DND-41 (cell line): ENCODE measurements around the gene ATG5.
A peak's percentile ranks its signal among the peaks of the same experiment; 100 is the strongest.

Source experiments
- ATAC-seq: fragments of 200-7000 bp; cut with Tn5 transposase; 3 replicates; pipeline ENCODE4 v1.9.1; 2021; ENCODE audit warnings: low read depth; ENCODE audit not compliant: insufficient read depth
- DNase-seq: peaks from one replicate; pipeline ENCODE4 v3.0.0-alpha.2; 2020
- H2AFZ ChIP-seq: 2 replicates; pipeline ENCODE4 v1.6.0; 2012; ENCODE audit warnings: low read depth, low read length
- H3K27ac ChIP-seq: 2 replicates; pipeline ENCODE4 v1.5.1; 2012; ENCODE audit warnings: low read length, inconsistent platforms
- H3K27me3 ChIP-seq: fragments of 200-600 bp; sonication (generic); 2 replicates; pipeline ENCODE4 v1.6.0; 2012; ENCODE audit warnings: low read length, mild to moderate bottlenecking, inconsistent platforms; ENCODE audit not compliant: insufficient read depth, poor library complexity
- H3K36me3 ChIP-seq: 2 replicates; pipeline ENCODE4 v1.5.1; 2012; ENCODE audit warnings: low read length, inconsistent platforms; ENCODE audit not compliant: insufficient read depth
- H3K4me1 ChIP-seq: 2 replicates; pipeline ENCODE4 v1.5.1; 2012; ENCODE audit warnings: mild to moderate bottlenecking, low read length; ENCODE audit not compliant: insufficient read depth
- H3K4me2 ChIP-seq: 2 replicates; pipeline ENCODE4 v1.6.0; 2012; ENCODE audit warnings: mild to moderate bottlenecking, moderate library complexity, low read length, inconsistent platforms; ENCODE audit not compliant: insufficient read depth
- H3K4me3 ChIP-seq, 2 experiments: fragments of 200-600 bp in 1 of 2; shearing (Covaris generic) in 1 of 2; 2 replicates each; pipeline ENCODE4 v1.5.1; 2012 to 2016; ENCODE audit warnings: inconsistent platforms in 2 of 2, low read length in 2 of 2, mild to moderate bottlenecking in 2 of 2, low read depth in 1 of 2, moderate library complexity in 1 of 2
- H3K79me2 ChIP-seq: 2 replicates; pipeline ENCODE4 v1.6.0; 2012; ENCODE audit warnings: low read length, inconsistent platforms; ENCODE audit not compliant: insufficient read depth
- H3K9ac ChIP-seq: 2 replicates; pipeline ENCODE4 v1.6.0; 2012; ENCODE audit warnings: low read depth, mild to moderate bottlenecking, inconsistent platforms, low read length, moderate library complexity
- H3K9me3 ChIP-seq: 2 replicates; pipeline ENCODE4 v1.5.1; 2012; ENCODE audit warnings: low read length, moderate library complexity, mild to moderate bottlenecking, inconsistent platforms; ENCODE audit not compliant: insufficient read depth, severe bottlenecking
- H4K20me1 ChIP-seq: 2 replicates; pipeline ENCODE4 v1.6.0; 2012; ENCODE audit warnings: low read length; ENCODE audit not compliant: insufficient read depth
- EZH2 ChIP-seq: IDR thresholded peaks from 3 replicates; pipeline ENCODE4 v1.6.1; 2012; ENCODE audit warnings: borderline replicate concordance, low read depth, mild to moderate bottlenecking, moderate library complexity, low read length, inconsistent platforms; ENCODE audit not compliant: severe bottlenecking
- TF ChIP-seq, protein P1 (sequence below): IDR thresholded peaks from 2 replicates; pipeline ENCODE4 v1.5.1; 2012; ENCODE audit warnings: borderline replicate concordance, low read length, moderate library complexity, mild to moderate bottlenecking; ENCODE audit not compliant: poor library complexity, severe bottlenecking; ENCODE audit errors: extremely low read depth

ATG5 gene

GRCh38 chr6:106188104-106188794 lies 137.3 kb downstream of the ATG5 start:
- ATAC-seq (no peak), DNase-seq (no peak)
- Histone ChIP-seq H3K9ac (no peak overlapping the region), H3K4me3 (no peak overlapping the region), H3K9me3 (no peaks in the 10 kb centered on the region), H3K27me3 (no peaks in the 10 kb centered on the region), H4K20me1 (no peaks in the 10 kb centered on the region), H3K4me2 (no peak overlapping the region), H3K27ac (no peak overlapping the region), H3K79me2 (no peaks in the 10 kb centered on the region), H3K36me3 (peaks cover 19% of the 10 kb centered on the region), H2AFZ (no peak overlapping the region), H3K4me1 (peaks cover 17% of the 10 kb centered on the region)
- TF ChIP-seq EZH2: no peak
- TF ChIP-seq, protein P1, sequence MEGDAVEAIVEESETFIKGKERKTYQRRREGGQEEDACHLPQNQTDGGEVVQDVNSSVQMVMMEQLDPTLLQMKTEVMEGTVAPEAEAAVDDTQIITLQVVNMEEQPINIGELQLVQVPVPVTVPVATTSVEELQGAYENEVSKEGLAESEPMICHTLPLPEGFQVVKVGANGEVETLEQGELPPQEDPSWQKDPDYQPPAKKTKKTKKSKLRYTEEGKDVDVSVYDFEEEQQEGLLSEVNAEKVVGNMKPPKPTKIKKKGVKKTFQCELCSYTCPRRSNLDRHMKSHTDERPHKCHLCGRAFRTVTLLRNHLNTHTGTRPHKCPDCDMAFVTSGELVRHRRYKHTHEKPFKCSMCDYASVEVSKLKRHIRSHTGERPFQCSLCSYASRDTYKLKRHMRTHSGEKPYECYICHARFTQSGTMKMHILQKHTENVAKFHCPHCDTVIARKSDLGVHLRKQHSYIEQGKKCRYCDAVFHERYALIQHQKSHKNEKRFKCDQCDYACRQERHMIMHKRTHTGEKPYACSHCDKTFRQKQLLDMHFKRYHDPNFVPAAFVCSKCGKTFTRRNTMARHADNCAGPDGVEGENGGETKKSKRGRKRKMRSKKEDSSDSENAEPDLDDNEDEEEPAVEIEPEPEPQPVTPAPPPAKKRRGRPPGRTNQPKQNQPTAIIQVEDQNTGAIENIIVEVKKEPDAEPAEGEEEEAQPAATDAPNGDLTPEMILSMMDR: no peak

- H4K20me1 ChIP-seq: no peaks in the 10 kb centered on the region
- H3K79me2 ChIP-seq: no peaks in the 10 kb centered on the region
- peaks cover 14% of the 10 kb centered on the region for H3K36me3 ChIP-seq
- H3K27me3 ChIP-seq: no peaks in the 10 kb centered on the region
- ATAC-seq: peak; percentile 72
- H3K27ac ChIP-seq: 0 out of 2 replicates have a peak overlapping the region, but pooled peaks have one; percentile 32
- peaks cover 17% of the 10 kb centered on the region for H3K4me1 ChIP-seq
- no peak overlapping the region for H2AFZ ChIP-seq
- H3K4me2 ChIP-seq: no peak overlapping the region
- no peak for TF ChIP-seq EZH2
- TF ChIP-seq, protein P1: no peak
- H3K9me3 ChIP-seq: no peaks in the 10 kb centered on the region
- no peak overlapping the region for H3K9ac ChIP-seq
- no peak for DNase-seq
- no peak overlapping the region for H3K4me3 ChIP-seq
Observed at GRCh38 chr6:106187424-106187982, 138.1 kb downstream of the ATG5 start.

DNA sequence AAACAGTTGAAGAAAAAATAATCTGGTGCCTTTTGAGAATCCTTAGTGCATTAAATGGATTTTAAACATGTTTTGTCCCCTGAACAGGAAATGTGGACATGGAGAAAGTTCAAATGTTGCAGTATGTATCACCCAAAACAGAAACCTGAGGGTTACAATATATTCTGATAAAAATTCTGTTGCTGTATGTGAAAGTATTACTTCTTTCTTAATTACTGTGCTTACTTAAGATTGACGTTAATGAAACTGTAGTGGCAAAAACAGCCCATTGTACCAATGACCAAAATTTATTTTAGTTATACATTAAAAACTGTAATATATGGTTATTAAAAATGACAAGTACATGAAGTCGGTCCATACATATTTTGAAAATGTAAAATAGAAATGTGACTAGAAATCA lies 138.8 kb downstream of the ATG5 start:
- Histone ChIP-seq H3K79me2 (no peaks in the 10 kb centered on the region), H3K4me3 (no peak overlapping the region), H3K4me2 (no peak overlapping the region), H3K36me3 (peaks cover 14% of the 10 kb centered on the region), H3K9ac (no peak overlapping the region), H2AFZ (no peak overlapping the region), H3K27ac (no peak overlapping the region), H3K9me3 (no peaks in the 10 kb centered on the region), H4K20me1 (no peaks in the 10 kb centered on the region), H3K27me3 (no peaks in the 10 kb centered on the region), H3K4me1 (peaks cover 17% of the 10 kb centered on the region)
- DNase-seq (no peak), ATAC-seq (no peak)
- TF ChIP-seq, protein P1: no peak
- TF ChIP-seq EZH2: no peak
